OCI-LY7 (cell line): ENCODE data around the gene HEYL.

Experiments used
- CTCF ChIP-seq: fragments of 200-600 bp; sonication (generic); conservative IDR thresholded peaks from 2 replicates; pipeline ENCODE4 v1.5.1; 2014; ENCODE audit warnings: mild to moderate bottlenecking, antibody characterized with exemption, low read length, moderate library complexity, mixed read lengths
- EZH2phosphoT487 ChIP-seq: fragments of 200-600 bp; sonication (generic); IDR thresholded peaks from 2 replicates; pipeline ENCODE4 v1.6.1; 2018; ENCODE audit warnings: low read depth, borderline replicate concordance, mild to moderate bottlenecking, mixed run types, antibody characterized with exemption, low read length, moderate library complexity, mixed read lengths

GRCh38 chr1:39671433-39671792, 32.0 kb upstream of the HEYL start:
- TF ChIP-seq CTCF: no peak
- TF ChIP-seq EZH2phosphoT487: no peak
